ENCODE results near the gene PPP1R37. TPM values are rescaled to one million over a fixed set of nuclear protein-coding genes. Genes with fewer than 3 reads are reported as not detected.

The PPP1R37 gene
- total and polyA plus RNA-seq, 2 of the 13 experiments (the other 11 are each of a cell fraction or from before 2014, with no cell fraction given): 9.0 to 14.3 TPM

DNA sequence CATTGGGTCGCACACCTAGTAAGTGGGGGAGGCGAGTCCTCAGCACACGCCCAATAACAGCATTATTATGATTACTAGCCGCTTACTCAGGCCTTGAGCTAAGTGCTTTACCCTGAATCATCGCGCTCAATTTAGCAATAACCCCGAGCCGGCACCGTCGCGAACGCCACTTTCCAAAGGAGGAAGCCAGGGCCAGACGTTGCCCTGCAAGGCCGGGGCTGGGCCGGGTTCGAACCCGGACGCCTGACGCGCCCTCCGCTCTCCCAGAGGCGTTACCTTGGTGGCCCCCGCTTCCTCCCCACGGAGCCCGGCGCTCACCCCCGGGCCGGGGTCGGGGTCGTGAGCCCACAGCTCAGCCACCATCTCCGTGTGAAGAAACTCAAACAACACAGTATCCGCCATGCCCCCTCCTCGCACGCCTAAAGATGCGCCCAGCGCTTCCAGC is 84.9 kb downstream of the PPP1R37 start, which contains the start of gene TRAPPC6A:
Gene TRAPPC6A (minus strand): TSS at position 421 of the 445 bp plus-strand sequence. CDS start 19 bp downstream, at position 402.
- Histone ChIP-seq H3K27ac (ENCODE audit: extremely low read length, insufficient read depth, low read length) (peak within 1 kb of the TSS; percentile 79), H3K4me3 (replicated peaks in 1 of 3; ENCODE audit: insufficient read depth in 1 of 3, low read depth in 2 of 3, low read length in 3 of 3) (peak within 1 kb of the TSS; percentile 76 to 92 (median 87)), H3K9ac (ENCODE audit: insufficient read depth, low read depth, low read length) (peak within 1 kb of the TSS; percentile 83), H3K36me3 (replicated peaks in 1 of 2; ENCODE audit: control insufficient read depth in 1 of 2, insufficient read depth in 2 of 2, low read length in 2 of 2) (no peaks in the 10 kb centered on the region), H2AFZ (ENCODE audit: low read length) (no peak within 1 kb of the TSS), H3K4me2 (ENCODE audit: low read depth, low read length) (peak within 1 kb of the TSS; percentile 76), H4K20me1 (ENCODE audit: insufficient read depth, low read length) (no peaks in the 10 kb centered on the region), H3K4me1 (ENCODE audit: insufficient read depth, low read length) (peaks cover 49% of the 10 kb centered on the region), H3K9me3 (ENCODE audit: low read length) (no peaks in the 10 kb centered on the region), H3K79me2 (ENCODE audit: insufficient read depth, low read length) (peaks cover 17% of the 10 kb centered on the region), H3K27me3 (ENCODE audit: control insufficient read depth in 1 of 2, insufficient read depth in 2 of 2, low read length in 2 of 2) (no peaks in the 10 kb centered on the region; a peak in 1 of 5 replicates)
- ATAC-seq (peak; percentile 11), FAIRE-seq (no peak), DNase-seq (ENCODE audit: low spot score) (no peak)
- intact Hi-C loops (cut with micrococcal nuclease; ENCODE audit: unreplicated experiment) (no loop called here), in situ Hi-C loops (cut with HindIII; ENCODE audit: extremely low pct_ligation_motif_present, low pct_unique_long_range_greater_than_20kb) (no loop called here)
- TSS peak; percentile 96 for BruUV-seq (replicated peaks)
- 1% methylated on average over 11 of the region's 36 CpGs for WGBS (ENCODE audit: low lambda C conversion rate)
- ChIA-PET CTCF (ENCODE audit: low intra/inter-chr PET ratio, low total read pairs) (no interaction called here), POLR2A (interaction anchor here (0.8 to 3.4 kb wide), 16 partner anchors 9 to 292 kb away, joined by 3 to 29 read pairs (median 6); partner anchors contain the start of genes CLASRP, ERCC2, GEMIN7 and PPP1R37)
- TF ChIP-seq YY1 (IDR thresholded peaks at IDR 0.05; ENCODE audit: insufficient read depth, insufficient replicate concordance, low read depth, low read length) (peak; percentile 87), CBFB (CRISPR knock-in tag; IDR thresholded peaks at IDR 0.05) (0 out of 2 replicates have a peak, but pooled peaks have one; percentile 5), ZNF605 (CRISPR knock-in tag; IDR thresholded peaks at IDR 0.05) (peak; percentile 74; the same call in 1 of the 2 replicates), CCDC6 (CRISPR knock-in tag; IDR thresholded peaks at IDR 0.05) (no peak), ZNF782 (CRISPR knock-in tag; IDR thresholded peaks at IDR 0.05; ENCODE audit: borderline replicate concordance) (no peak), KDM5B (CRISPR knock-in tag; IDR thresholded peaks at IDR 0.05; ENCODE audit: borderline replicate concordance) (peak; percentile 79; the same call in 1 of the 2 replicates), MXD4 (CRISPR knock-in tag; IDR thresholded peaks at IDR 0.05) (peak; percentile 68; the same call in 1 of the 2 replicates), HIVEP1 (CRISPR knock-in tag; IDR thresholded peaks at IDR 0.05) (peak; percentile 73; the same call in 1 of the 2 replicates), HNRNPLL (IDR thresholded peaks at IDR 0.05; ENCODE audit: low read depth, low read length, poor library complexity, severe bottlenecking) (no peak), POLR2AphosphoS5 (IDR thresholded peaks at IDR 0.05; ENCODE audit: low read depth, low read length) (peak; percentile 74), BRCA1 (CRISPR knock-in tag; IDR thresholded peaks at IDR 0.05) (no peak), RBM39 (IDR thresholded peaks at IDR 0.05; ENCODE audit: low read depth, low read length, poor library complexity, severe bottlenecking) (peak; percentile 28), MEF2D (CRISPR knock-in tag; IDR thresholded peaks at IDR 0.05) (0 out of 2 replicates have a peak, but pooled peaks have one; percentile 48), ZNF235 (CRISPR knock-in tag; IDR thresholded peaks at IDR 0.05; ENCODE audit: borderline replicate concordance) (peak; percentile 48; the same call in 1 of the 2 replicates), TMF1 (CRISPR knock-in tag; IDR thresholded peaks at IDR 0.05; ENCODE audit: low read depth) (0 out of 2 replicates have a peak, but pooled peaks have one; percentile 83), MED8 (CRISPR knock-in tag; IDR thresholded peaks at IDR 0.05; ENCODE audit: insufficient replicate concordance) (peak; percentile 62), RXRB (CRISPR knock-in tag; IDR thresholded peaks at IDR 0.05; ENCODE audit: borderline replicate concordance) (0 out of 2 replicates have a peak, but pooled peaks have one; percentile 38), PHF8 (CRISPR knock-in tag; IDR thresholded peaks at IDR 0.05) (peak; percentile 82), PPARG (CRISPR knock-in tag; conservative IDR thresholded peaks at IDR 0.05) (0 out of 2 replicates have a peak, but pooled peaks have one; percentile 18)
- TF ChIP-seq, protein P1, sequence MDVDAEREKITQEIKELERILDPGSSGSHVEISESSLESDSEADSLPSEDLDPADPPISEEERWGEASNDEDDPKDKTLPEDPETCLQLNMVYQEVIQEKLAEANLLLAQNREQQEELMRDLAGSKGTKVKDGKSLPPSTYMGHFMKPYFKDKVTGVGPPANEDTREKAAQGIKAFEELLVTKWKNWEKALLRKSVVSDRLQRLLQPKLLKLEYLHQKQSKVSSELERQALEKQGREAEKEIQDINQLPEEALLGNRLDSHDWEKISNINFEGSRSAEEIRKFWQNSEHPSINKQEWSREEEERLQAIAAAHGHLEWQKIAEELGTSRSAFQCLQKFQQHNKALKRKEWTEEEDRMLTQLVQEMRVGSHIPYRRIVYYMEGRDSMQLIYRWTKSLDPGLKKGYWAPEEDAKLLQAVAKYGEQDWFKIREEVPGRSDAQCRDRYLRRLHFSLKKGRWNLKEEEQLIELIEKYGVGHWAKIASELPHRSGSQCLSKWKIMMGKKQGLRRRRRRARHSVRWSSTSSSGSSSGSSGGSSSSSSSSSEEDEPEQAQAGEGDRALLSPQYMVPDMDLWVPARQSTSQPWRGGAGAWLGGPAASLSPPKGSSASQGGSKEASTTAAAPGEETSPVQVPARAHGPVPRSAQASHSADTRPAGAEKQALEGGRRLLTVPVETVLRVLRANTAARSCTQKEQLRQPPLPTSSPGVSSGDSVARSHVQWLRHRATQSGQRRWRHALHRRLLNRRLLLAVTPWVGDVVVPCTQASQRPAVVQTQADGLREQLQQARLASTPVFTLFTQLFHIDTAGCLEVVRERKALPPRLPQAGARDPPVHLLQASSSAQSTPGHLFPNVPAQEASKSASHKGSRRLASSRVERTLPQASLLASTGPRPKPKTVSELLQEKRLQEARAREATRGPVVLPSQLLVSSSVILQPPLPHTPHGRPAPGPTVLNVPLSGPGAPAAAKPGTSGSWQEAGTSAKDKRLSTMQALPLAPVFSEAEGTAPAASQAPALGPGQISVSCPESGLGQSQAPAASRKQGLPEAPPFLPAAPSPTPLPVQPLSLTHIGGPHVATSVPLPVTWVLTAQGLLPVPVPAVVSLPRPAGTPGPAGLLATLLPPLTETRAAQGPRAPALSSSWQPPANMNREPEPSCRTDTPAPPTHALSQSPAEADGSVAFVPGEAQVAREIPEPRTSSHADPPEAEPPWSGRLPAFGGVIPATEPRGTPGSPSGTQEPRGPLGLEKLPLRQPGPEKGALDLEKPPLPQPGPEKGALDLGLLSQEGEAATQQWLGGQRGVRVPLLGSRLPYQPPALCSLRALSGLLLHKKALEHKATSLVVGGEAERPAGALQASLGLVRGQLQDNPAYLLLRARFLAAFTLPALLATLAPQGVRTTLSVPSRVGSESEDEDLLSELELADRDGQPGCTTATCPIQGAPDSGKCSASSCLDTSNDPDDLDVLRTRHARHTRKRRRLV (CRISPR knock-in tag; IDR thresholded peaks at IDR 0.05): 0 out of 2 replicates have a peak, but pooled peaks have one; percentile 52

All from HepG2 (cell line).